ENCODE measurements around the gene ZNF346.
A peak's percentile ranks its signal among the peaks of the same experiment; 100 is the strongest.
"Not testable (repeated sequence)": the region's sequence is repeated elsewhere in the genome, so short reads cannot be mapped to it uniquely, and the experiment has no call there.

The ZNF346 gene, protein sequence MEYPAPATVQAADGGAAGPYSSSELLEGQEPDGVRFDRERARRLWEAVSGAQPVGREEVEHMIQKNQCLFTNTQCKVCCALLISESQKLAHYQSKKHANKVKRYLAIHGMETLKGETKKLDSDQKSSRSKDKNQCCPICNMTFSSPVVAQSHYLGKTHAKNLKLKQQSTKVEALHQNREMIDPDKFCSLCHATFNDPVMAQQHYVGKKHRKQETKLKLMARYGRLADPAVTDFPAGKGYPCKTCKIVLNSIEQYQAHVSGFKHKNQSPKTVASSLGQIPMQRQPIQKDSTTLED

DNA sequence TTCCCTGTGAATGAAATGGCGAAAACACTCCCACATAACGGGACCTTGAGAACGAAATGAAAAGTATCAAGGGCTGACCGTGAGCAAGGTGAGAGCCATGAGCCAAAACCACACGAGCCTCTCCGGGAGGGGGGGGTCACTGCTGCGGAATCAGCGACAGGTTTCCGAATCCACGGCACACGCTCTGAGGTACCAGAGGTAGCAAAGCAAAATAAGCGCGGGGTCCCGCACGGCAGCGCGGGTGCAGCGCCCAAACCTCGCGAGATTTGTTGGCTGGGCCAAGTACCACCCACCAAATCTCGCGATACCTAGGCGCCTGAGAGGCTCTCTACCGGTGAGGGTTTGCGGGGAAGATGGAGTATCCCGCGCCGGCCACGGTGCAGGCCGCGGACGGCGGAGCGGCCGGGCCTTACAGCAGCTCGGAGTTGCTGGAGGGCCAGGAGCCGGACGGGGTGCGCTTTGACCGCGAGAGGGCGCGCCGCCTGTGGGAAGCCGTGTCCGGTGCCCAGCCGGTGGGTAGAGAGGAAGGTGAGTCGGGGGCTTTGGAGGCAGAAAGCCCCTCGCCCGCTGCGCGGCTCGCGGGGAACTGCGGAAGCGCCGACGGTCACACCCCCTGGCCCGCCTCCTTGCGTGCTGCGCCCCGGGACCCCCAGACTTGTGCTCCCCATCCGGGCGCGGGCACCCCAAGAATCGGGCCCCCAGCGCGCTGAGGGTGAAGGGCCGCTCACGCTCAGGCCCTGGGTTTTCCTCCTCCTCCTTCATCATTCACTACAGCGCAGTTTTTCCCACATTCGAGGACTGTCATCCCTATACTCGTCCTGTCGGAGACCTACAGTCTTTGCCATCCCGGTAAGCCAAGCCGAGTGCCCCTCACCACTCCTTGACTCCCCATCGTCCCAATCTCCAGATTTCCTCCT lies at the start of gene ZNF346:
Gene ZNF346, plus strand, starts transcription at position 311 of the 917 bp plus-strand sequence. Its CDS starts 43 bp downstream, at position 354.
- Histone ChIP-seq H3K36me3 (ENCODE audit: control insufficient read depth in 2 of 2, insufficient read depth in 2 of 2, low read length in 2 of 2) (no peaks in the 10 kb centered on the region), H3K9me3 (ENCODE audit: control insufficient read depth in 2 of 2, low read length in 2 of 2) (no peaks in the 10 kb centered on the region), H3K4me3 (ENCODE audit: low read length in 2 of 2) (peak within 1 kb of the TSS; percentile 94 to 97), H3K9ac (ENCODE audit: low read length in 2 of 2) (peak within 1 kb of the TSS; percentile 84 to 97), H3K27ac (ENCODE audit: low read length) (peak within 1 kb of the TSS; percentile 85), H3K4me1 (ENCODE audit: control insufficient read depth, insufficient read depth, low read length) (peaks cover 15% of the 10 kb centered on the region), H3K27me3 (ENCODE audit: control insufficient read depth in 1 of 2, insufficient read depth in 2 of 2, low read length in 2 of 2) (no peaks in the 10 kb centered on the region)

DNA sequence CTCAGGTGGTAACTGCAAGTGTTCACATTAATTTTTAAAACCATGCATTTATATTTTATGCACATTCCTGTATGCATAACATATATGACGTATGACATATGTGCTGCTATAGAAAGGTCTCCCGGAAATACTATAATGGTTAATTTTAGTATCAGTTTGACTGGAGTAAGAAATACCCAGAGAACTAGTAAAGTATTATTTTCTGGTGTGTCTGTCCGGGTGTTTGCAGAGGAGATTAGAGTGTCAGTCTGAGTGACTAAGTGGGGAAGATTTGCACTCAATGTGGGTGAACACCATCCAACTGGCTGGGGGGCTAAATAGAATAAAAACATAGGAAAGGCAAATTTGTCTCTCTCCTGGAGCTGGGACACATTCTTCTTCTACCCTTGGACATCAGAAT lies 42.8 kb upstream of the ZNF346 start:
- Histone ChIP-seq H3K36me3 (ENCODE audit: control insufficient read depth in 2 of 2, insufficient read depth in 2 of 2, low read length in 2 of 2) (peaks cover 10 to 11% of the 10 kb centered on the region in 2 donors), H3K4me1 (ENCODE audit: control insufficient read depth, insufficient read depth, low read length) (no peaks in the 10 kb centered on the region), H3K4me3 (ENCODE audit: low read length in 2 of 2) (no peak overlapping the region), H3K27ac (ENCODE audit: low read length) (no peak overlapping the region), H3K9me3 (ENCODE audit: control insufficient read depth in 2 of 2, low read length in 2 of 2) (no peaks in the 10 kb centered on the region), H3K27me3 (ENCODE audit: control insufficient read depth in 1 of 2, insufficient read depth in 2 of 2, low read length in 2 of 2) (no peaks in the 10 kb centered on the region), H3K9ac (ENCODE audit: low read length in 2 of 2) (no peak overlapping the region)

DNA sequence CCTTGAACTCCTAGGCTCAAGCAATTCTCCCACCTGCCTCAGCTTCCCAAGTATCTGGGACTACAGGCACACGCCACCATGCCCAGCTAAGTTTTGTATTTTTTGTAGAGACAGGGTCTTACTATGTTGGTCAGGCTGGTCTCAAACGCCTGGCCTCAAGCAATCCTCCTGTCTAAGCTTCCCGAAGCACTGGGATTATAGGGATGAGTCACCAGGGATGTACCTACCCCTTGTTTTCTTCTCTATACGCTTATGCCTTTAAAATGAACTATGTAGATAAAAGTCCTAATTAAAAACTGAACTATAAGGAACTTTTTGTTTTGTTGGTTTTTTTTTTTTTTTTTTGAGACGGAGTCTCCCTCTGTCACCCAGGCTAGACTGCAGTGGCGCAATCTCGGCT lies 41.7 kb upstream of the ZNF346 start:
- Histone ChIP-seq H3K9me3 (ENCODE audit: control insufficient read depth in 2 of 2, low read length in 2 of 2) (no peaks in the 10 kb centered on the region), H3K9ac (ENCODE audit: low read length in 2 of 2) (no peak overlapping the region), H3K4me3 (ENCODE audit: low read length in 2 of 2) (no peak overlapping the region), H3K27me3 (ENCODE audit: control insufficient read depth in 1 of 2, insufficient read depth in 2 of 2, low read length in 2 of 2) (no peaks in the 10 kb centered on the region), H3K4me1 (ENCODE audit: control insufficient read depth, insufficient read depth, low read length) (no peaks in the 10 kb centered on the region), H3K36me3 (ENCODE audit: control insufficient read depth in 2 of 2, insufficient read depth in 2 of 2, low read length in 2 of 2) (peaks cover 8 to 11% of the 10 kb centered on the region in 2 donors), H3K27ac (ENCODE audit: low read length) (no peak overlapping the region)

DNA sequence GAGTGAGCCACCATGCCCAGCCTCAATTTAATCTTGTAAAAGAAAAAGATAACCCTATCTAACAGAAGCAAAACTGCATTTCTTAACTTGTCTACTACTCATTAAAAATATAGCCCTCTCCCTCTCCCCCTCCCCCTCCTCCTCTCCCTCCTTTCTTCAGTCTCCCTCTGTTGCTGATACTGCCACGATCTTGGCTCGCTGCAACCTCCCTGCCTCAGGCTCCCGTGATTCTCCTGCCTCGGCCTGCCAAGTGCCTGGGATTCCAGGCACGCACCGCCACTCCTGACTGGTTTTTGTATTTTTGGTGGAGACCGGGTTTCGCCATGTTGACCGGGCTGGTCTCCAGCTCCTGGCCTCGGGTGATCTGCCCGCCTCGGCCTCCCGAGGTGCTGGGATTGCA lies 39.4 kb upstream of the ZNF346 start:
- H3K4me3 ChIP-seq (ENCODE audit: low read length in 2 of 2); H3K27ac ChIP-seq (ENCODE audit: low read length); H3K27me3 ChIP-seq (ENCODE audit: control insufficient read depth in 1 of 2, insufficient read depth in 2 of 2, low read length in 2 of 2); H3K4me1 ChIP-seq (ENCODE audit: control insufficient read depth, insufficient read depth, low read length); H3K9me3 ChIP-seq (ENCODE audit: control insufficient read depth in 2 of 2, low read length in 2 of 2); H3K9ac ChIP-seq (ENCODE audit: low read length in 2 of 2): not testable (repeated sequence)
- H3K36me3 ChIP-seq (ENCODE audit: control insufficient read depth in 2 of 2, insufficient read depth in 2 of 2, low read length in 2 of 2), result peaks cover 8 to 11% of the 10 kb centered on the region in 2 donors

DNA sequence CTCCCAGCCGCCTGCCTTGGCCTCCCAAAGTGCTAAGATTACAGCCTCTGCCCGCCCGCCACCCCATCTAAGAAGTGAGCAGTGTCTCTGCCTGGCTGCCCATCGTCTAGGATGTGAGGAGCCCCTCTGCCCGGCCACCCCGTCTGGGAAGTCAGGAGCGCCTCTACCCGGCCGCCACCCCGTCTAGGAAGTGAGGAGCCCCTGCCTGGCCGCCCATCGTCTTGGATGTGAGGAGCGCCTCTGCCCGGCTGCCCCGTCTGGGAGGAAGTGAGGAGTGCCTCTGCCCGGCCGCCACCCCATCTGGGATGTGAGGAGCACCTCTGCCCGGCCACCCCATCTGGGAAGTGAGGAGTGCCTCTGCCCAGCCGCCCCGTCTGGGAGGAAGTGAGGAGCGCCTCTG lies 38.9 kb upstream of the ZNF346 start:
- not testable (repeated sequence) for H3K27me3 ChIP-seq (ENCODE audit: control insufficient read depth in 1 of 2, insufficient read depth in 2 of 2, low read length in 2 of 2); H3K4me3 ChIP-seq (ENCODE audit: low read length in 2 of 2); H3K27ac ChIP-seq (ENCODE audit: low read length); H3K4me1 ChIP-seq (ENCODE audit: control insufficient read depth, insufficient read depth, low read length); H3K9me3 ChIP-seq (ENCODE audit: control insufficient read depth in 2 of 2, low read length in 2 of 2); H3K9ac ChIP-seq (ENCODE audit: low read length in 2 of 2)
- H3K36me3 ChIP-seq (ENCODE audit: control insufficient read depth in 2 of 2, insufficient read depth in 2 of 2, low read length in 2 of 2), result peaks cover 8 to 11% of the 10 kb centered on the region in 2 donors

DNA sequence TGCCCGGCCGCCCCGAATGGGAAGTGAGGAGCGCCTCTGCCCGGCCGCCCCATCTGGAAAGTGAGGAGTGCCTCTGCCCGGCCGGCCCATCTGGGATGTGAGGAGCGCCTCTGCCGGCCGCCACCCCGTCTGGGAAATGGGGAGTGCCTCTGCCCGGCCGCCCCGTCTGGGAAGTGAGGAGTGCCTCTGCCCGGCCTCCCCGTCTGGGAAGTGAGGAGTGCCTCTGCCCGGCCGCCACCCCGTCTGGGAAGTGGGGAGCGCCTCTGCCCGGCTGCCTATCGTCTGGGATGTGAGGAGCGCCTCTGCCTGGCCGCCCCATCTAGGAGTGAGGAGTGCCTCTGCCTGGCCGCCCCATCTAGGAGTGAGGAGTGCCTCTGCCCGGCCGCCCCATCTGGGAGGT lies 38.3 kb upstream of the ZNF346 start:
- H3K27ac ChIP-seq (ENCODE audit: low read length); H3K27me3 ChIP-seq (ENCODE audit: control insufficient read depth in 1 of 2, insufficient read depth in 2 of 2, low read length in 2 of 2); H3K9ac ChIP-seq (ENCODE audit: low read length in 2 of 2); H3K4me3 ChIP-seq (ENCODE audit: low read length in 2 of 2); H3K4me1 ChIP-seq (ENCODE audit: control insufficient read depth, insufficient read depth, low read length); H3K9me3 ChIP-seq (ENCODE audit: control insufficient read depth in 2 of 2, low read length in 2 of 2): not testable (repeated sequence)
- peaks cover 8 to 11% of the 10 kb centered on the region in 2 donors for H3K36me3 ChIP-seq (ENCODE audit: control insufficient read depth in 2 of 2, insufficient read depth in 2 of 2, low read length in 2 of 2)

DNA sequence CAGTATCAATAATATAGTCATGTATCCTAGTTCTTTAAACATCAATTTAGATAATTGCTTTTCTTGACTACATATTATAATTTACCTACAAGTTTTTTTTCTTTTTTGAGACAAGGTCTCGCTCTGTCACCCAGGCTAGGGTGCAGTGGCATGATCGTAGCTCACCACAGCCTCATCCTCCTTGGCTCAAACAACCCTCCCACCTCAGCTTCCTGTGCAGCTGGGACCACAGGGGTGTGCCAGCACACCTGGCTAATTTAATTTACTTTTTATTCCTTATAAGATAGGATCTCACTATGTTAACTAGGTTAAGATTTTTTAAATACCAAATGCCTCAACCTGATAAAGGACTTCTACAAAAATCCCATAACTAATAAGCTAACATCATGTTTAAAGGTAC lies 37.0 kb upstream of the ZNF346 start:
- Histone ChIP-seq H3K27ac (ENCODE audit: low read length) (no peak overlapping the region), H3K4me3 (ENCODE audit: low read length in 2 of 2) (no peak overlapping the region), H3K9ac (ENCODE audit: low read length in 2 of 2) (no peak overlapping the region), H3K4me1 (ENCODE audit: control insufficient read depth, insufficient read depth, low read length) (no peaks in the 10 kb centered on the region), H3K36me3 (ENCODE audit: control insufficient read depth in 2 of 2, insufficient read depth in 2 of 2, low read length in 2 of 2) (peaks cover 0 to 2% of the 10 kb centered on the region in 2 donors), H3K9me3 (ENCODE audit: control insufficient read depth in 2 of 2, low read length in 2 of 2) (no peaks in the 10 kb centered on the region), H3K27me3 (ENCODE audit: control insufficient read depth in 1 of 2, insufficient read depth in 2 of 2, low read length in 2 of 2) (no peaks in the 10 kb centered on the region)

DNA sequence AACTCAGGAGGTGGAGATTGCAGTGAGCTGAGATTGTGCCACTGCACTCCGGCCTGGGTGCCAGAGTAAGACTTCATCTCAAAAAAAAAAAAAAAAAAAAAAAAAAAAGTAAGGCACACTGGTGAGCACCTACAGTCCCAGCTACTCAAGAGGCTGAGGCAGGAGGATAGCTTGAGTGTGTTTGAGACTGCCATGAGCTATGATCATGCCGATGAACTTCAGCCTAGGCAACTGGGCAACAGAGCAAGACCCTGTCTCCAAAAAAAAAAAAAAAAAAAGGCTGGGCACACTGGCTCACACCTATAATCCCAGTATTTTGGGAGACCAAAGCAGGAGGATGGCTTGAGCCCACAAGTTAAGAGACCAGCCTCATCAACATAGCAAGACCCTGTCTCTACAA lies 36.2 kb upstream of the ZNF346 start:
- Histone ChIP-seq H3K9ac (ENCODE audit: low read length in 2 of 2) (no peak overlapping the region), H3K4me3 (ENCODE audit: low read length in 2 of 2) (no peak overlapping the region), H3K27me3 (ENCODE audit: control insufficient read depth in 1 of 2, insufficient read depth in 2 of 2, low read length in 2 of 2) (no peaks in the 10 kb centered on the region), H3K9me3 (ENCODE audit: control insufficient read depth in 2 of 2, low read length in 2 of 2) (no peaks in the 10 kb centered on the region), H3K27ac (ENCODE audit: low read length) (no peak overlapping the region), H3K36me3 (ENCODE audit: control insufficient read depth in 2 of 2, insufficient read depth in 2 of 2, low read length in 2 of 2) (peaks cover 0 to 2% of the 10 kb centered on the region in 2 donors), H3K4me1 (ENCODE audit: control insufficient read depth, insufficient read depth, low read length) (no peaks in the 10 kb centered on the region)

DNA sequence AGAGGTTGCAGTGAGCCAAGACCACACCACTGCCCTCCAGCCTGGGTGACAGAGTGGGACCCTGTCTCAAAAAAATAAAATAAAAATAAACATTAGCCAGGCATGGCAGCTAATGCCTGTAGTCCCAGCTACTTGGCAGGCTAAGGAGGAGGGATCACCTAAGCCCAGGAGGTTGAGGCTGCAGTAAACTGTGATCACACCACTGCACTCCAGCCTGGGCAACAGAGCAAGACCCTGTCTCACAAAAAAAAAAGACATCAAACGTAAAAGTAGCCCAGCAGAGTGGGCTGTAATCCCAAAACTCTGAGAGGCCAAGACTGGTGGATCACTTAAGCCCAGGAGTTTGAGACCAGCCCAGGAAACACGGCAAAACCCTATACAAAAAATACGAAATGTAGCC lies 34.9 kb upstream of the ZNF346 start:
- no peaks in the 10 kb centered on the region for H3K27me3 ChIP-seq (ENCODE audit: control insufficient read depth in 1 of 2, insufficient read depth in 2 of 2, low read length in 2 of 2)
- H3K9ac ChIP-seq (ENCODE audit: low read length in 2 of 2), result no peak overlapping the region
- H3K9me3 ChIP-seq (ENCODE audit: control insufficient read depth in 2 of 2, low read length in 2 of 2), result no peaks in the 10 kb centered on the region
- no peaks in the 10 kb centered on the region for H3K4me1 ChIP-seq (ENCODE audit: control insufficient read depth, insufficient read depth, low read length)
- H3K4me3 ChIP-seq (ENCODE audit: low read length in 2 of 2), result no peak overlapping the region
- H3K36me3 ChIP-seq (ENCODE audit: control insufficient read depth in 2 of 2, insufficient read depth in 2 of 2, low read length in 2 of 2), result no peaks in the 10 kb centered on the region
- H3K27ac ChIP-seq (ENCODE audit: low read length), result no peak overlapping the region

DNA sequence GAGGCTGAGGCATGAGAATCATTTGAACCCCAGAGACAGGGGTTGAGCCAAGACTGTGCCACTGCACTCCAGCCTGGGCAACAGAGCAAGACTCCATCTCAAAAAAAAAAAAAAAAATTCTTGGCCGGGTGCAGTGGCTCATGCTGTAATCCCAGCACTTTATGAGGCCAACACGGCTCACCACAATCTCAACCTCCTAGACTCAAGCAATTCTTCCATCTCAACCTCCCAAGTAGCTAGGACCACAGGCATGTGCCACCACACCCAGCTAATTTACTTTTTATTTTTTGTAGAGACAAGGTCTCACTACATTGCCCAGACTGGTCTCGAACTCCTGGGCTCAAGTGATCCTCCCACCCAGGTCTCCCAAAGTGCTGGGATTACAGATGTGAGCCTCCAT lies 29.4 kb upstream of the ZNF346 start:
- not testable (repeated sequence) for H3K27me3 ChIP-seq (ENCODE audit: control insufficient read depth in 1 of 2, insufficient read depth in 2 of 2, low read length in 2 of 2); H3K4me3 ChIP-seq (ENCODE audit: low read length in 2 of 2); H3K27ac ChIP-seq (ENCODE audit: low read length); H3K9ac ChIP-seq (ENCODE audit: low read length in 2 of 2); H3K4me1 ChIP-seq (ENCODE audit: control insufficient read depth, insufficient read depth, low read length); H3K36me3 ChIP-seq (ENCODE audit: control insufficient read depth in 2 of 2, insufficient read depth in 2 of 2, low read length in 2 of 2); H3K9me3 ChIP-seq (ENCODE audit: control insufficient read depth in 2 of 2, low read length in 2 of 2)

All from stomach smooth muscle (tissue), 2 donors.